Activated T-cell treated with anti-CD3 and anti-CD28 coated beads, Interleukin-2, amount 50 U/mL, for 72 hours (primary cell): ENCODE results near the gene STK16. TPM values are rescaled to one million over a fixed set of nuclear protein-coding genes. Genes with fewer than 3 reads are reported as not detected.
"Not testable (repeated sequence)": the region's sequence is repeated elsewhere in the genome, so short reads cannot be mapped to it uniquely, and the experiment has no call there.

Experiments
- ATAC-seq, 2 donors: fragments of 150-1000 bp; cut with Tn5 transposase; replicated peaks in 1 of 2; 2 replicates each; pipeline ENCODE4 v1.10.0; 2021; ENCODE audit warnings: moderate library complexity in 2 of 2, mild to moderate bottlenecking in 1 of 2
- DNase-seq, 2 donors: peaks; one replicate each; pipeline ENCODE4 v3.0.0; 2021 to 2022; ENCODE audit warnings: mixed read lengths in 1 of 2
- H3K27ac Mint-ChIP-seq: one replicate; pipeline ENCODE4 v1.8.0; 2022; ENCODE audit warnings: mild to moderate bottlenecking, moderate library complexity, mixed read lengths
- H3K27me3 Mint-ChIP-seq: one replicate; pipeline ENCODE4 v1.8.0; 2022; ENCODE audit warnings: low read depth, mixed read lengths
- H3K36me3 Mint-ChIP-seq, 2 donors: one replicate each; pipeline ENCODE4 v1.8.0; 2022; ENCODE audit warnings: mixed read lengths in 2 of 2, mild to moderate bottlenecking in 1 of 2; ENCODE audit not compliant: insufficient read depth in 2 of 2
- H3K4me1 Mint-ChIP-seq: one replicate; pipeline ENCODE4 v1.8.0; 2022; ENCODE audit warnings: low read depth, mixed read lengths
- H3K4me3 Mint-ChIP-seq, 2 donors: one replicate each; pipeline ENCODE4 v1.8.0; 2022; ENCODE audit warnings: mild to moderate bottlenecking in 2 of 2, mixed read lengths in 2 of 2, moderate library complexity in 2 of 2
- H3K9me3 Mint-ChIP-seq, 2 donors: one replicate each; pipeline ENCODE4 v1.8.0; 2022; ENCODE audit warnings: mixed read lengths in 2 of 2
- total RNA-seq, 2 donors: library from RNA; stranded (reverse); gene quantifications; one replicate each; pipeline ENCODE4 v1.2.3, GENCODE V29; 2022

STK16 gene
- total RNA-seq, 2 donors from 2014 or later = 36.8 to 46.0 TPM

- H3K27ac Mint-ChIP-seq = no peak overlapping the region
- H3K36me3 Mint-ChIP-seq = peaks cover 5 to 8% of the 10 kb centered on the region in 2 donors
- ATAC-seq (no peak), DNase-seq (no peak)
- H3K9me3 Mint-ChIP-seq = no peaks in the 10 kb centered on the region
- no peak overlapping the region for H3K4me3 Mint-ChIP-seq
- no peaks in the 10 kb centered on the region for H3K27me3 Mint-ChIP-seq
- H3K4me1 Mint-ChIP-seq = peaks cover 19% of the 10 kb centered on the region
These were observed 39.5 kb downstream of the STK16 start for GRCh38 chr2:219284501-219285372.

- peak overlapping the region; percentile 58 for H3K27ac Mint-ChIP-seq
- ATAC-seq (no peak), DNase-seq (no peak)
- H3K36me3 Mint-ChIP-seq = peaks cover 5 to 8% of the 10 kb centered on the region in 2 donors
- H3K4me3 Mint-ChIP-seq = no peak overlapping the region
- no peaks in the 10 kb centered on the region for H3K27me3 Mint-ChIP-seq
- no peaks in the 10 kb centered on the region for H3K9me3 Mint-ChIP-seq
- H3K4me1 Mint-ChIP-seq = peaks cover 13% of the 10 kb centered on the region
These were observed 40.1 kb downstream of the STK16 start for GRCh38 chr2:219285373-219285735.

- DNase-seq = no peak
- no peak for ATAC-seq
- H3K27ac Mint-ChIP-seq = no peak overlapping the region
- H3K4me3 Mint-ChIP-seq = no peak overlapping the region
- no peaks in the 10 kb centered on the region for H3K27me3 Mint-ChIP-seq
- H3K36me3 Mint-ChIP-seq = peaks cover 5 to 8% of the 10 kb centered on the region in 2 donors
- H3K4me1 Mint-ChIP-seq = peaks cover 7% of the 10 kb centered on the region
- no peaks in the 10 kb centered on the region for H3K9me3 Mint-ChIP-seq
These were observed 40.7 kb downstream of the STK16 start for GRCh38 chr2:219285894-219286425.

GRCh38 chr2:219286436-219287115 is 41.3 kb downstream of the STK16 start:
- no peaks in the 10 kb centered on the region for H3K9me3 Mint-ChIP-seq
- ATAC-seq (no peak), DNase-seq (no peak)
- H3K4me3 Mint-ChIP-seq = no peak overlapping the region
- no peaks in the 10 kb centered on the region for H3K27me3 Mint-ChIP-seq
- peaks cover under 1% of the 10 kb centered on the region for H3K4me1 Mint-ChIP-seq
- peaks cover 5 to 8% of the 10 kb centered on the region in 2 donors for H3K36me3 Mint-ChIP-seq
- no peak overlapping the region for H3K27ac Mint-ChIP-seq

- H3K4me3 Mint-ChIP-seq, H3K4me1 Mint-ChIP-seq, H3K9me3 Mint-ChIP-seq, H3K36me3 Mint-ChIP-seq, H3K27me3 Mint-ChIP-seq, ATAC-seq, DNase-seq: not testable (repeated sequence)
- peak overlapping the region; percentile 4 for H3K27ac Mint-ChIP-seq
These were observed 41.8 kb downstream of the STK16 start for GRCh38 chr2:219287116-219287440.

GRCh38 chr2:219287580-219288265 is 42.4 kb downstream of the STK16 start:
- Mint-ChIP-seq H3K4me3 (no peak overlapping the region), H3K4me1 (no peaks in the 10 kb centered on the region), H3K36me3 (peaks cover 3 to 8% of the 10 kb centered on the region in 2 donors), H3K27me3 (no peaks in the 10 kb centered on the region), H3K9me3 (no peaks in the 10 kb centered on the region), H3K27ac (no peak overlapping the region)
- ATAC-seq (no peak), DNase-seq (no peak)

GRCh38 chr2:219289195-219289536 is 43.9 kb downstream of the STK16 start:
- Mint-ChIP-seq H3K4me1 (peaks cover 5% of the 10 kb centered on the region), H3K36me3 (peaks cover 0 to 3% of the 10 kb centered on the region in 2 donors), H3K27ac (no peak overlapping the region), H3K27me3 (no peaks in the 10 kb centered on the region), H3K4me3 (no peak overlapping the region), H3K9me3 (no peaks in the 10 kb centered on the region)
- DNase-seq (no peak), ATAC-seq (no peak)

GRCh38 chr2:219289537-219290361 is 44.5 kb downstream of the STK16 start:
- ATAC-seq (no peak), DNase-seq (no peak)
- Mint-ChIP-seq H3K4me1 (peaks cover 10% of the 10 kb centered on the region), H3K27ac (no peak overlapping the region), H3K9me3 (no peaks in the 10 kb centered on the region), H3K4me3 (no peak overlapping the region), H3K36me3 (peaks cover 0 to 3% of the 10 kb centered on the region in 2 donors), H3K27me3 (no peaks in the 10 kb centered on the region)

GRCh38 chr2:219290381-219291171 is 45.3 kb downstream of the STK16 start:
- H3K9me3 Mint-ChIP-seq = no peaks in the 10 kb centered on the region
- peaks cover 2% of the 10 kb centered on the region for H3K27me3 Mint-ChIP-seq
- no peak overlapping the region for H3K4me3 Mint-ChIP-seq
- no peak overlapping the region for H3K27ac Mint-ChIP-seq
- ATAC-seq (no peak), DNase-seq (no peak)
- H3K4me1 Mint-ChIP-seq = peaks cover 17% of the 10 kb centered on the region
- H3K36me3 Mint-ChIP-seq = no peaks in the 10 kb centered on the region

GRCh38 chr2:219291394-219291793 is 46.1 kb downstream of the STK16 start:
- no peaks in the 10 kb centered on the region for H3K9me3 Mint-ChIP-seq
- peaks cover 19% of the 10 kb centered on the region for H3K4me1 Mint-ChIP-seq
- H3K36me3 Mint-ChIP-seq = no peaks in the 10 kb centered on the region
- H3K4me3 Mint-ChIP-seq = no peak overlapping the region
- H3K27ac Mint-ChIP-seq = no peak overlapping the region
- no peak for DNase-seq
- peaks cover 6% of the 10 kb centered on the region for H3K27me3 Mint-ChIP-seq
- no peak for ATAC-seq

- H3K36me3 Mint-ChIP-seq = no peaks in the 10 kb centered on the region
- no peaks in the 10 kb centered on the region for H3K9me3 Mint-ChIP-seq
- H3K4me3 Mint-ChIP-seq = no peak overlapping the region
- ATAC-seq (no peak), DNase-seq (no peak)
- H3K27ac Mint-ChIP-seq = no peak overlapping the region
- peaks cover 6% of the 10 kb centered on the region for H3K27me3 Mint-ChIP-seq
- peaks cover 19% of the 10 kb centered on the region for H3K4me1 Mint-ChIP-seq
These were observed 46.7 kb downstream of the STK16 start for GRCh38 chr2:219291910-219292490.

- Mint-ChIP-seq H3K27ac (no peak overlapping the region), H3K9me3 (no peaks in the 10 kb centered on the region), H3K36me3 (no peaks in the 10 kb centered on the region), H3K4me3 (no peak overlapping the region), H3K27me3 (peaks cover 6% of the 10 kb centered on the region), H3K4me1 (peaks cover 19% of the 10 kb centered on the region)
- DNase-seq (no peak), ATAC-seq (no peak)
These were observed 47.3 kb downstream of the STK16 start for GRCh38 chr2:219292616-219293015.
